Activated CD4-positive, alpha-beta T cell treated with anti-CD3 and anti-CD28 coated beads for 1 hour (primary cell): ENCODE measurements around the gene AIG1.
"Not testable (repeated sequence)": the region's sequence is repeated elsewhere in the genome, so short reads cannot be mapped to it uniquely, and the experiment has no call there.

Experiments used
- DNase-seq: peaks from one replicate; pipeline ENCODE4 v3.0.0-alpha.2; 2020

Gene AIG1

GRCh38 chr6:143243786-143244185, 183.1 kb downstream of the AIG1 start:
- no peak for DNase-seq

GRCh38 chr6:143245656-143246055, 185.0 kb downstream of the AIG1 start:
- DNase-seq: no peak

- not testable (repeated sequence) for DNase-seq
Observed at GRCh38 chr6:143246166-143246775, 185.6 kb downstream of the AIG1 start.

- no peak for DNase-seq
Observed at GRCh38 chr6:143247586-143247985, 186.9 kb downstream of the AIG1 start.

- DNase-seq: no peak
Observed at GRCh38 chr6:143248359-143248758, 187.7 kb downstream of the AIG1 start.

- DNase-seq: no peak
Observed at GRCh38 chr6:143251288-143251687, 190.6 kb downstream of the AIG1 start.

GRCh38 chr6:143252961-143253360, 192.3 kb downstream of the AIG1 start:
- no peak for DNase-seq

- DNase-seq: no peak
Observed at GRCh38 chr6:143253586-143253985, 192.9 kb downstream of the AIG1 start.

GRCh38 chr6:143258945-143259344, 198.3 kb downstream of the AIG1 start:
- no peak for DNase-seq

GRCh38 chr6:143260857-143261256, 200.2 kb downstream of the AIG1 start:
- DNase-seq: no peak

- no peak for DNase-seq
Observed at GRCh38 chr6:143261899-143262436, 201.3 kb downstream of the AIG1 start.

GRCh38 chr6:143262859-143263258, 202.2 kb downstream of the AIG1 start:
- DNase-seq: no peak

- DNase-seq: no peak
Observed at GRCh38 chr6:143264379-143264778, 203.7 kb downstream of the AIG1 start.

GRCh38 chr6:143264986-143265764, 204.5 kb downstream of the AIG1 start:
- DNase-seq: no peak

- no peak for DNase-seq
Observed at GRCh38 chr6:143267760-143268159, 207.1 kb downstream of the AIG1 start.

GRCh38 chr6:143268439-143268838, 207.8 kb downstream of the AIG1 start:
- no peak for DNase-seq

- DNase-seq: no peak
Observed at GRCh38 chr6:143270026-143270425, 209.3 kb downstream of the AIG1 start.

- DNase-seq: no peak
Observed at GRCh38 chr6:143271024-143271423, 210.3 kb downstream of the AIG1 start.

GRCh38 chr6:143276436-143276835, 215.7 kb downstream of the AIG1 start:
- no peak for DNase-seq

- DNase-seq: no peak
Observed at GRCh38 chr6:143279385-143279784, 218.7 kb downstream of the AIG1 start.

- DNase-seq: no peak
Observed at GRCh38 chr6:143283887-143284645, 223.4 kb downstream of the AIG1 start.

- no peak for DNase-seq
Observed at GRCh38 chr6:143286251-143286795, 225.6 kb downstream of the AIG1 start.

GRCh38 chr6:143288923-143289322, 228.2 kb downstream of the AIG1 start:
- no peak for DNase-seq
